SK-N-SH (cell line): ENCODE results near the gene SLC30A3. TPM values are rescaled to one million over a fixed set of nuclear protein-coding genes. Genes with fewer than 3 reads are reported as not detected.

Source experiments
- CTCF ChIA-PET: fragments of 300-600, 350-600 bp; formaldehyde crosslinking; extraction: SDS; loops from one replicate; lab custom pipeline; 2021; lab: Yijun Ruan, JAX
- POLR2A ChIA-PET: fragments of 350-600 bp; sonication (Branson Sonifier 250); formaldehyde crosslinking; extraction: SDS; loops from one replicate; lab custom pipeline; 2020; ENCODE audit warnings: antibody characterized with exemption, inconsistent platforms; lab: Yijun Ruan, JAX
- DNase-seq: peaks from one replicate; pipeline ENCODE4 v3.0.0; 2012
- H2AFZ ChIP-seq: fragments of 200-600 bp; sonication (generic); 2 replicates; pipeline ENCODE4 v1.8.1; 2016; ENCODE audit warnings: antibody characterized with exemption, mild to moderate bottlenecking, low read depth
- H3F3A ChIP-seq: fragments of 200-600 bp; sonication (generic); replicated peaks from 2 replicates; pipeline ENCODE3; 2016; ENCODE audit warnings: antibody characterized with exemption, mild to moderate bottlenecking; ENCODE audit not compliant: insufficient read depth
- H3K27ac ChIP-seq, 2 experiments: fragments of 200-500 bp in 1 of 2; fragments of 200-600 bp in 1 of 2; sonication (Bioruptor generic) in 1 of 2; sonication (generic), shearing (Covaris generic) in 1 of 2; 2 replicates each; pipeline versions ENCODE4 v1.5.1 to v1.6.1; 2014 to 2016; ENCODE audit warnings: low read depth in 2 of 2, inconsistent platforms in 1 of 2, low read length in 1 of 2, mild to moderate bottlenecking in 1 of 2, mixed read lengths in 1 of 2
- H3K27me3 ChIP-seq: fragments of 200-600 bp; sonication (generic), shearing (Covaris generic); 2 replicates; pipeline ENCODE4 v1.6.1; 2016; ENCODE audit warnings: mixed run types; ENCODE audit not compliant: insufficient read depth
- H3K36me3 ChIP-seq, 2 experiments: fragments of 200-500 bp in 1 of 2; fragments of 200-600 bp in 1 of 2; sonication (Bioruptor generic) in 1 of 2; sonication (generic) in 1 of 2; replicated peaks in 1 of 2; 2 replicates each; pipeline versions ENCODE3 to v1.5.1; 2014 to 2016; ENCODE audit warnings: low read length in 1 of 2, mild to moderate bottlenecking in 1 of 2; ENCODE audit not compliant: insufficient read depth in 2 of 2, control insufficient read depth in 1 of 2
- H3K4me1 ChIP-seq, 2 experiments: fragments of 200-500 bp in 1 of 2; fragments of 200-600 bp in 1 of 2; sonication (Bioruptor generic) in 1 of 2; sonication (generic), shearing (Covaris generic) in 1 of 2; 2 replicates each; pipeline versions ENCODE4 v1.5.1 to v1.6.1; 2014 to 2016; ENCODE audit warnings: low read depth in 1 of 2, low read length in 1 of 2, mixed run types in 1 of 2; ENCODE audit not compliant: insufficient read depth in 2 of 2, control insufficient read depth in 1 of 2
- H3K4me2 ChIP-seq: fragments of 200-600 bp; sonication (generic), shearing (Covaris generic); 2 replicates; pipeline ENCODE4 v1.6.1; 2017; ENCODE audit warnings: mixed run types
- H3K4me3 ChIP-seq, 2 experiments: fragments of 200-500 bp in 1 of 2; fragments of 200-600 bp in 1 of 2; sonication (Bioruptor generic) in 1 of 2; sonication (generic), shearing (Covaris generic) in 1 of 2; 2 replicates each; pipeline versions ENCODE4 v1.5.1 to v1.8.1; 2014 to 2016; ENCODE audit warnings: low read depth in 2 of 2, inconsistent platforms in 1 of 2, low read length in 1 of 2, mild to moderate bottlenecking in 1 of 2, mixed read lengths in 1 of 2, moderate library complexity in 1 of 2
- H3K79me2 ChIP-seq: fragments of 200-600 bp; sonication (generic); 2 replicates; pipeline ENCODE4 v1.8.1; 2017; ENCODE audit warnings: mild to moderate bottlenecking; ENCODE audit not compliant: insufficient read depth
- H3K9ac ChIP-seq: fragments of 200-600 bp; sonication (generic); 2 replicates; pipeline ENCODE4 v1.6.1; 2017; ENCODE audit warnings: mixed run types
- H3K9me2 ChIP-seq: fragments of 200-600 bp; sonication (generic); 2 replicates; pipeline ENCODE4 v1.6.1; 2017; ENCODE audit warnings: mixed run types
- H3K9me3 ChIP-seq: fragments of 200-600 bp; sonication (generic); 2 replicates; pipeline ENCODE4 v1.6.1; 2017; ENCODE audit warnings: mixed run types, mild to moderate bottlenecking, moderate library complexity
- H4K20me1 ChIP-seq: fragments of 200-600 bp; sonication (generic); 2 replicates; pipeline ENCODE4 v1.6.1; 2017; ENCODE audit warnings: mild to moderate bottlenecking, mixed run types; ENCODE audit not compliant: insufficient read depth
- ELF1 ChIP-seq: IDR thresholded peaks from 2 replicates; pipeline ENCODE4 v1.4.0; 2012
- EP300 ChIP-seq, 2 experiments: IDR thresholded peaks; 2 replicates each; pipeline versions ENCODE4 v1.4.0 to v1.6.1; 2012; ENCODE audit warnings: borderline replicate concordance in 1 of 2, low read depth in 1 of 2, low read length in 1 of 2
- EZH2phosphoT487 ChIP-seq: fragments of 200-600 bp; sonication (generic); IDR thresholded peaks from 2 replicates; pipeline ENCODE4 v1.6.1; 2017; ENCODE audit warnings: low read depth, mixed run types, mild to moderate bottlenecking, antibody characterized with exemption, moderate library complexity, borderline replicate concordance
- FOSL2 ChIP-seq: IDR thresholded peaks from 2 replicates; pipeline ENCODE4 v1.4.0; 2012; ENCODE audit warnings: low read depth, mild to moderate bottlenecking, moderate library complexity, borderline replicate concordance
- GATA2 ChIP-seq: sonication (generic); formaldehyde crosslinking; IDR thresholded peaks from 2 replicates; pipeline ENCODE4 v1.5.0; 2020; ENCODE audit warnings: mild to moderate bottlenecking, missing genetic modification reagents
- NFIC ChIP-seq: IDR thresholded peaks from 2 replicates; pipeline ENCODE4 v1.4.0; 2012; ENCODE audit warnings: borderline replicate concordance
- SIN3A ChIP-seq: IDR thresholded peaks from 2 replicates; pipeline ENCODE4 v1.6.1; 2012; ENCODE audit warnings: low read depth, mild to moderate bottlenecking, low read length, moderate library complexity, borderline replicate concordance
- TCF12 ChIP-seq: IDR thresholded peaks from 2 replicates; pipeline ENCODE4 v1.4.0; 2012
- TEAD4 ChIP-seq: IDR thresholded peaks from 2 replicates; pipeline ENCODE4 v1.4.0; 2012; ENCODE audit warnings: mild to moderate bottlenecking, borderline replicate concordance; ENCODE audit not compliant: insufficient read depth
- USF1 ChIP-seq: IDR thresholded peaks from 2 replicates; pipeline ENCODE4 v1.4.0; 2012; ENCODE audit warnings: low read depth, borderline replicate concordance
- ZBTB33 ChIP-seq: IDR thresholded peaks from 2 replicates; pipeline ENCODE4 v1.4.0; 2012; ENCODE audit warnings: low read depth, borderline replicate concordance
- WGBS: methylation state at CpG from one replicate; pipeline ENCODE4 v1.1.6; 2017; ENCODE audit warnings: low lambda C conversion rate; 5-methylcytosine and 5-hydroxymethylcytosine counted together
- polyA plus RNA-seq, 3 experiments: library from polyadenylated mRNA; depleted of rRNA; stranded (reverse); fragments of >200 nt; gene quantifications; 2 replicates each; pipeline ENCODE4 v1.2.3, GENCODE V29; 2012
- TF ChIP-seq, protein P1 (sequence below): fragments of 200-600 bp; sonication (generic); IDR thresholded peaks from 2 replicates; pipeline ENCODE4 v1.6.1; 2017; ENCODE audit warnings: antibody characterized with exemption, mild to moderate bottlenecking, moderate library complexity
- TF ChIP-seq, protein P2 (sequence below): fragments of 150-350 bp; IDR thresholded peaks from 2 replicates; pipeline ENCODE4 v1.6.1; 2016; ENCODE audit warnings: mild to moderate bottlenecking, low read depth, low read length

Gene SLC30A3
- polyA plus RNA-seq, 1 of the 3 experiments (the other 2 are of a cell fraction) = 1.1 TPM

- Histone ChIP-seq H3K27me3 (no peaks in the 10 kb centered on the region), H3K27ac (no peak overlapping the region), H3K9me2 (no peaks in the 10 kb centered on the region), H3K4me3 (no peak overlapping the region), H3K9ac (no peak overlapping the region), H3K79me2 (no peaks in the 10 kb centered on the region), H3K36me3 (no peaks in the 10 kb centered on the region), H3F3A (peaks cover 9% of the 10 kb centered on the region), H3K4me1 (peaks cover 0 to 4% of the 10 kb centered on the region in 2 experiments; a peak in 1 of 4 replicates), H3K9me3 (no peaks in the 10 kb centered on the region), H4K20me1 (no peaks in the 10 kb centered on the region), H3K4me2 (no peak overlapping the region), H2AFZ (no peak overlapping the region)
- no peak for DNase-seq
- CTCF ChIA-PET = interaction anchor here (0.9 to 18.7 kb wide), 5 partner anchors 10 to 165 kb away, joined by 3 to 284 read pairs (median 5); partner anchors contain the start of gene TRIM54
- TF ChIP-seq TCF12 (no peak), SIN3A (no peak), EZH2phosphoT487 (no peak), EP300 (IDR thresholded peaks at IDR 0.05; ENCODE audit: borderline replicate concordance in 1 of 2, low read depth in 1 of 2, low read length in 1 of 2) (no peak), FOSL2 (no peak), GATA2 (CRISPR knock-in tag) (no peak), ELF1 (no peak), TEAD4 (no peak)
- TF ChIP-seq, protein P1, sequence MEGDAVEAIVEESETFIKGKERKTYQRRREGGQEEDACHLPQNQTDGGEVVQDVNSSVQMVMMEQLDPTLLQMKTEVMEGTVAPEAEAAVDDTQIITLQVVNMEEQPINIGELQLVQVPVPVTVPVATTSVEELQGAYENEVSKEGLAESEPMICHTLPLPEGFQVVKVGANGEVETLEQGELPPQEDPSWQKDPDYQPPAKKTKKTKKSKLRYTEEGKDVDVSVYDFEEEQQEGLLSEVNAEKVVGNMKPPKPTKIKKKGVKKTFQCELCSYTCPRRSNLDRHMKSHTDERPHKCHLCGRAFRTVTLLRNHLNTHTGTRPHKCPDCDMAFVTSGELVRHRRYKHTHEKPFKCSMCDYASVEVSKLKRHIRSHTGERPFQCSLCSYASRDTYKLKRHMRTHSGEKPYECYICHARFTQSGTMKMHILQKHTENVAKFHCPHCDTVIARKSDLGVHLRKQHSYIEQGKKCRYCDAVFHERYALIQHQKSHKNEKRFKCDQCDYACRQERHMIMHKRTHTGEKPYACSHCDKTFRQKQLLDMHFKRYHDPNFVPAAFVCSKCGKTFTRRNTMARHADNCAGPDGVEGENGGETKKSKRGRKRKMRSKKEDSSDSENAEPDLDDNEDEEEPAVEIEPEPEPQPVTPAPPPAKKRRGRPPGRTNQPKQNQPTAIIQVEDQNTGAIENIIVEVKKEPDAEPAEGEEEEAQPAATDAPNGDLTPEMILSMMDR = no peak
- TF ChIP-seq, protein P2, sequence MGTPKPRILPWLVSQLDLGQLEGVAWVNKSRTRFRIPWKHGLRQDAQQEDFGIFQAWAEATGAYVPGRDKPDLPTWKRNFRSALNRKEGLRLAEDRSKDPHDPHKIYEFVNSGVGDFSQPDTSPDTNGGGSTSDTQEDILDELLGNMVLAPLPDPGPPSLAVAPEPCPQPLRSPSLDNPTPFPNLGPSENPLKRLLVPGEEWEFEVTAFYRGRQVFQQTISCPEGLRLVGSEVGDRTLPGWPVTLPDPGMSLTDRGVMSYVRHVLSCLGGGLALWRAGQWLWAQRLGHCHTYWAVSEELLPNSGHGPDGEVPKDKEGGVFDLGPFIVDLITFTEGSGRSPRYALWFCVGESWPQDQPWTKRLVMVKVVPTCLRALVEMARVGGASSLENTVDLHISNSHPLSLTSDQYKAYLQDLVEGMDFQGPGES = no peak
- POLR2A ChIA-PET = interaction anchor here (0.6 kb wide), 1 partner anchor 197 kb away, joined by 3 read pairs; no protein-coding TSS in a partner anchor
- 68% methylated on average over 18 of the region's 18 CpGs for WGBS
Measured at GRCh38 chr2:27298391-27299080, 35.7 kb upstream of the SLC30A3 start.

DNA sequence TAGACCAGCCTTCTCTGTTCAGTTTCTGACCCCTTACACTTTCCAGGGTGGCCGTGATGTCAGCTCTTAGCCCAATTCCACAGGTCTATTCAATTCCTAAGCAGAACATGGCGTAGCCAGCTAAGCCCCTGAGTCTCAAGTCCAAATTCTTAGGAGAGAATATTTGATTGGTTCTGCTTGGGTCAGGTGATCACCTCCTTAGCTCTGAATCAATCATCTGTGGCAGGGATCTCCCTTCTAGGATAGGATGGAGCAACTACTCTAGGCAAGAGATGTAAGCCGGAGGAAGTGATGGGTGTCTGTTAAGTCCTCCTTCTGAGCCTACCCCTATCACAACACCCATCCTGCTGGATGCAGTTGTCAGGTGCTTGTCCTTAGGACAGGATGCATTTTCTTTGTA, 34.3 kb upstream of the SLC30A3 start:
- WGBS = 83% methylated on average over 3 of the region's 3 CpGs

More for the DNA sequence above, 34.3 kb upstream of the SLC30A3 start:
- TF ChIP-seq TEAD4 (no peak), USF1 (no peak), NFIC (no peak), ZBTB33 (no peak)
- ChIA-PET POLR2A (no interaction called here), CTCF (interaction anchor here (0.6 to 18.7 kb wide), 3 partner anchors 15 to 32 kb away, joined by 3 to 284 read pairs (median 9); partner anchors contain the start of gene TRIM54)
- Histone ChIP-seq H3K27me3 (no peaks in the 10 kb centered on the region), H3K9me3 (no peaks in the 10 kb centered on the region), H3K36me3 (no peaks in the 10 kb centered on the region), H3F3A (peaks cover 15% of the 10 kb centered on the region), H3K79me2 (no peaks in the 10 kb centered on the region), H2AFZ (no peak overlapping the region), H3K4me2 (no peak overlapping the region), H3K9me2 (no peaks in the 10 kb centered on the region), H3K9ac (no peak overlapping the region), H3K27ac (no peak overlapping the region), H3K4me1 (peaks cover 2 to 13% of the 10 kb centered on the region in 2 experiments; a peak in 3 of 4 replicates), H4K20me1 (no peaks in the 10 kb centered on the region), H3K4me3 (no peak overlapping the region)
- DNase-seq = no peak
